HG03575 (cell line): ENCODE results near the gene STIM1.

ENCODE experiments used
- ATAC-seq: cut with Tn5 transposase; IDR thresholded peaks from one replicate; pipeline ENCODE4 v1.9.1; 2021; ENCODE audit not compliant: unreplicated experiment, insufficient number of reproducible peaks, low FRiP score; ENCODE audit errors: extremely low read depth

The STIM1 gene

GRCh38 chr11:4065601-4066377 is 210.3 kb downstream of the STIM1 start:
- ATAC-seq, result no peak

DNA sequence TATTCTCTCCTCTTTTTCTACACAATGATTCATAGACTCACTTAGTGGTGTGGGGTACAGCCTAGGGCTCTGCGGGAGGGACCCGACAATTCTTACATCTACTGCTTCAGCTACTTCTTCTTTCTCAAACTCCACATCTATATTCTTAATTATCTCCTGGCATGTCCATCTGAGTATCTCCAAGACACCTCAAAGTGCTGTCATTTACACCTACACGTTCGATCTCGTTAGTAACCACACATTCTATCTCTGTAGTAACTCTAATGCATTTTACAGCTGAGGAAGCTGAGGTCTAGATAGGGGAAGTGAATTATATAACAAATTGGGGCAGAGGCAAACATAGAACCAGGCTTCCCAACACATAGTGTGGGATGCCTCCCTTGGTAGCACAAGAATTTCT is 211.4 kb downstream of the STIM1 start:
- no peak for ATAC-seq

GRCh38 chr11:4068962-4069361 is 213.5 kb downstream of the STIM1 start:
- ATAC-seq, result no peak

DNA sequence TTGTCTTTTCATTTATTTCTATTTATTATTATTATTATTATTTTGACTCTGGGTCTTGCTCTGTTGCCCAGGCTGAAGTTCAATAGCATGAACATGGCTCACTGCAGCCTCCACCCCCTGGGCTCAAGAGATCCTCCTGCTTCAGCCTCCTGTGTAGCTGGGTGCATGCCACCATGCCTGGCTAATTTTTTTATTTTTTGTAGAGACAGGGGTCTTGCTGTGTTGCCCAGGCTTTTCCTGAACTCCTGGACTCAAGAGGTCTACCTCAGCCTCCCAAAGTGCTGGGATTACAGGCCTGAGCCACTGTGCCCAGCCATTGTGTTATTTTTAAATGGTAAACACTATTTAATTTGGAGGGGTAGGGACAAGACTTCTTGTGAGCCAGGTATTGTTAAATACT is 215.9 kb downstream of the STIM1 start:
- ATAC-seq, result no peak

DNA sequence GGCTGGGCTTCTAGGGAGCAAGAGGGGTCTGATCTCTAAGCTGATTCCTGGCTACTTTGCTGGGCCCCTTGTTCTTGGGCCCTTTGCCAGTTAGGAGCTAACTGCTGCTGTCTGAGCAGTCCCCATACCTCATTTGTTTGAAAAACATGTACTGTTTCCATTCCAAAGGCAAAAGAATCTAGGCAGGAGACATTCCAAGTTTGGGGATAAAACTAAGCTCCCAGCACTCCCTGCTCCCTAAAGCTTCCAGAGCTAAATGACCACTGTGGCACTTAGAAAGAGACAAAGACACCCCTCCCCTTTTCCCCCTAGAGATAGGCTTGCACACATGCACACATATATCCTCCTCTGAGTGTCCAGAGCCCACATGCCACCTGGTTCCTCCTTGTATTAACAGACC is 216.4 kb downstream of the STIM1 start:
- no peak for ATAC-seq

- ATAC-seq, result no peak
These were observed 217.3 kb downstream of the STIM1 start for GRCh38 chr11:4072668-4073285.

- ATAC-seq, result no peak
These were observed 218.8 kb downstream of the STIM1 start for GRCh38 chr11:4074266-4074665.

DNA sequence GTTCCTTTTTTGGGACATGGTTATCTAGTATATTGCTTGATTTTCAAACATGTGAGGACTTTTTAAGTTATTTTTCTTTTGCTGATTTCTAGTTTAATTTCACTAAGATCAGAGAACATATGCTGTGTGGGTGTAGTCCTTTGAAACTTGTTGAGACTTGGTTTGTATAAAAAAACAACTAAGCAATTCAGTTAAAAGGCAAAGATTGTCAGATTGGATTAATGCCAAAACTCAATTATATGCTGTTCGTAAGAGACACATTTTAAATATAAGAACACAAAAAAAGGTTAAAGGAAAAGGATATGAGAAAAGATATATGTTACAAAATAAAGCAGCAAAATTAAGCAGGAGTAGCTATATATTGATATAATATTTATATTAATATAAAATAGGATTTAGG is 221.3 kb downstream of the STIM1 start:
- ATAC-seq, result no peak

GRCh38 chr11:4083198-4083597 is 227.7 kb downstream of the STIM1 start:
- ATAC-seq, result no peak

DNA sequence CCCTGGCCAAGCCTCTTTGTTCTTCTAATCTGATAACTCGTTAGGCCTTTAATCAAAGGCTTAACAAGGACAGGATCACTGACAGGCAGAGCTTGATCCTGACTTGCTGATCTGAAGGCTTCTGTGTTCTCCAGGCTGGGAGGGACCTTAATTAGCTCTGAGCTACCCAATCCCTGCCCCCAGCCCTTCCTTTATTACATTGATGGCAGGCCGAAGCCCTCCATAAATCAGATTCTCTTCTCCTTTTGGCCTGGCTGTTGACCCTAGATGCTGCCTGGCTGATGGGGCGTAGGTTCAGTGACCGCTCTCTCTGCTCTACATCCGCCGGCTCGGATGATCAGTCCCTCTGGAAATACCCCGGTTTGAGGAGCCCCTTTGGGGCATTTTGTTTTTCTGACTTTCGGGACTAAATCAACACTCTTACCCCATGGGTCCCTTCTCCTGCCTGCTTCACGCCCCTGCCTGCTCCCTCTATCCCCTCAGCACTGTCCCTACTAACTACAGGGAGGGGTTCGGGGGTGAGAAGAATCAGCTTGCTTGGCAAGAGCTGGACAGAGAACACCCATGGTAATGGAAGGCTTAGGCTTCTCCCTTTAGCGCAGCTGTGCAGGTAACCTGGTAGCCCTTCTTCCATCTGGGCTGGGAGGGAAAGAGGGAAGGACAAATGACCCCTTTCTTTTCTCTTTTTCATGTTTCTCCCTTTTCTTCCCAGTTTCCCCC is 229.1 kb downstream of the STIM1 start:
- no peak for ATAC-seq

DNA sequence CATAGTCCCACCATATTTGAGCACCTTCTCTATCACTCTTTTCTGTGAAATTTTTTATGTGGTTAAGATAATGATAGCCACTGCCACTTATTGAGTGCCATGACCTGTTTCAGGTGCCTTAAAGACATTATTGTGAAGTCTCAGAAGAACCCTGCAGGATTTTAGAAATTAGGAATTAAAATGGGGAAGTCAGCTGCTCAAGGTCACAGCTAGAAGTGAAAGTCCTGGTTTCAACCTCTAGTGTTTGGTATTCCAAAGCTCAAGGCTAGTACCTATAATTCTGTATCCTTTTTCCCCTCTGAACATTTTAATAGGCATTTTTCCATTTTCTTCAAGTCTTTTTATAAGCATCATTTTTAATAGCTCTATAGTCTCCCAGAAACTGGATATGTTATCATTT is 230.1 kb downstream of the STIM1 start:
- ATAC-seq, result no peak

DNA sequence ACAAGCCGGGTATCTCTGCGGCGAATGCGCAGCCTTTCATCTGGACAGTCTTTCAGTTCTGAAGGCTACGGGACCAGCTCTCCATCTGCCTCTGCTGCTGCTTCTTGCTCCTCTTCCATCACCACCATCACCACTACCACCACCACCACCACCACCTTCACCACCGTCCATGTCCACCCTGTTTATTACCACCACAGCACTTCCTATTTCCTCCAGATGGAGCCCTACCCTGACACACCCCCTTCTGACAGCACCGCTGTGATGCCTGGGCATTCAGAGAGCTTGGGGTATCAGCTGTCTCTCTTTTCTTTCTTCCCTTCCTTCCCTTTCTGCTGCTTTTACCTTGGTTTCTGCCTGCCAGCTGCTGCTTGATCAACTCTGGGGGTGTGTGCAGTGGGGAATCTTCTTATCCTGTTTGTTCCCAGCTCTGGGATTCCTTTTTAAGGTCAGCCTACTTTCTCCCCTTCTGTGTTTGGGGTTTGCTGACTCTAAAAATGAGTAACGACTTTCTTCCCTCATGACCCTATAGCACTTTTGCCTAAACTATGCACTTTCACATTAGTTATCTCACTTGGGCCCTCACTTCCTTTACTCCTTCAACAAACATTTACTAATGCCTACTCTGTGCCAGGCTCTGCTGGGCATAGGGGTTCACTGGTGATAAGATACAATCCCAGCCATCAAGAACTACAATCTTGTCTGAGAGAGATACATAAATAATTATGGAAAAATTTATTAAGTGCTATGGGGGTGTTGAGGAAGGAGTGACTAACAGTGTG is 231.3 kb downstream of the STIM1 start:
- no peak for ATAC-seq

DNA sequence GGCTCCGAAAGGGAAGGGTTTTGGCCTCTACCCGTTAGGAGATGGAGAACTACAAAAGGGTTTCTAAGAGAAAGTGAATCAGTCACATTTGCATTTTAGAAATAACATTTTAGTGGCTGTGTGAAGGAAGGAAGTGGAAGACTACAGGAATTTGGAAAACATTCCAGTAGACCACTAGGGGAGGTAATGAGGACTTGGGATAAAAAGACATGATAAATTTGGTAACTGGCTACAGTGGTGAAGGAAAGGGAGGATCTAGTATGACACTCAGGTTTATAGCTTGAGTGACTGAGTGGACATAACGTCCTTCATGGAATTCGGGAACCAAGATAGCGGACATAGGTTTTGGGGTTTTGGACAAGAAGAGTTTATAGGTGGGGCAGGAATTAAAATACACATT is 232.1 kb downstream of the STIM1 start:
- no peak for ATAC-seq

DNA sequence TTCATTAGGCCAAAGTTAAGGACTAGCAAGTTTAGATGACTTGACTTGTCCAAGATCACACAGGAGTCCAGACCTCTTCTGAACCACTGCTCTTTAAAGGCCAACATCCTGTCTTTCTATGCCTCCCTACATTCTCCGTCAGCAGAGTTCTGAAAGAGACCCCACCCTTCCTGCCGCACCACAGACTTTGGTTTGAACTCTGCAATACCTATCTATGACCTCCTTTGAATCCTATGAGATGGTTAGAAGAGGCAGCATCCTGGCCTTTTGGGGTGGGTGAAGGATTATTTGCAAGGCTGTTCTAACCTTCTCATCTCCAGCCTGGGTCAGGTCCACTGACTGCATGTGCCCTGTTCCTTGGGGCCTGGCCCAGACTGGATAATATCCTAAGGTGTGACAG is 234.8 kb downstream of the STIM1 start:
- no peak for ATAC-seq

- no peak for ATAC-seq
These were observed 236.6 kb downstream of the STIM1 start for GRCh38 chr11:4092026-4092425.

- ATAC-seq, result no peak
These were observed 238.3 kb downstream of the STIM1 start for GRCh38 chr11:4093519-4094347.

DNA sequence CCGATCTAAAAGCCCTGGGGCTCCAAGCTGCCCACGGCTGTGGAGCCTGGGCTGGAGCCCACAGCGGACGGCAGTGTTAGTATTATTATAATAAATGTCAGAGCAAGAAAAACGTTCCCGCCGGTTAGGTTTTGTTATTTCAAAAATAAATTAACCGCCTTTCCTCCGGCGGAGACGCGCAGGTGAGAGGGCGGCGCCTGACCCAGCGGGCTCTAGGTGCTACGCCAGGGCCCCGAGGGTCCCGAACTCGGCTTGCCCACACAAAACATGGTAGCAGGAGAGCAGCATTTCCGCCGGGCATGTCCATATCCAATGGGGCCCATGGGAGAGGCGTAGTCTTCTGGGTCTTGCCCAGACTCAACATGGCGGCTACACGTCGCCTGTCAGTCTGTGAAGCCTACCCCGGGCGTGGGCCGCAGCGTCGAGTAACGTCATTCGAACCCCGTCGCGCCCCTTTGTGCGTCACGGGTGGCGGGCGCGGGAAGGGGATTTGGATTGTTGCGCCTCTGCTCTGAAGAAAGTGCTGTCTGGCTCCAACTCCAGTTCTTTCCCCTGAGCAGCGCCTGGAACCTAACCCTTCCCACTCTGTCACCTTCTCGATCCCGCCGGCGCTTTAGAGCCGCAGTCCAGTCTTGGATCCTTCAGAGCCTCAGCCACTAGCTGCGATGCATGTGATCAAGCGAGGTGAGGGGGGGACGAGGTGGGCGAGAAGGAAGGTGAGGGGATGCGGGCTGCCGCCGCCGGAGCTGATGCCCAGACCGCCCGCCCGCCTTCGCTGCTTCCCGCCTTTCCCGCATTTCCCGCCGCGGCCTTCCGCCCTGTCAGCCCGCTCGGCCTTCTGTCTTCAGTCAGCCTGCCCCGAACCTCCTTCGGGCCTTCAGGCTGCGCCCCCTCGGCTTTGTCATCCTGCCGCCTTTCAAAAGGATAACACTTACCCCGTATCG is 239.2 kb downstream of the STIM1 start, which contains the start of gene RRM1:
Gene RRM1 (plus strand): TSS at position 452 of the 944 bp plus-strand sequence. CDS start 214 bp downstream, at position 666.
- peak; percentile 75 for ATAC-seq
